H1 (cell line): ENCODE results near the gene DCAF8L2. TPM values are rescaled to one million over a fixed set of nuclear protein-coding genes. Genes with fewer than 3 reads are reported as not detected.

Source experiments
- CTCF ChIA-PET: fragments of 300-600 bp; sonication (Branson Sonifier 250); formaldehyde crosslinking; loops from one replicate; lab custom pipeline; 2021; ENCODE audit not compliant: partially characterized antibody; lab: Charles Lee
- POLR2A ChIA-PET: fragments of 300-600 bp; sonication (Branson Sonifier 250); formaldehyde crosslinking; loops from one replicate; lab custom pipeline; 2021; ENCODE audit warnings: inconsistent platforms; ENCODE audit not compliant: partially characterized antibody; lab: Charles Lee
- DNase-seq, 2 experiments: peaks; one replicate each; pipeline versions ENCODE4 v3.0.0 to v3.0.0-alpha.2; 2010 to 2022; ENCODE audit warnings: low spot score in 2 of 2, low read depth in 1 of 2, mixed read lengths in 1 of 2
- FAIRE-seq: peaks from 2 replicates; lab custom pipeline; 2011; peaks lifted over from hg19 to GRCh38; lab: Jason Lieb, UNC
- H2AFZ ChIP-seq: 2 replicates; pipeline ENCODE4 v1.8.1; 2012; ENCODE audit warnings: low read length, inconsistent platforms
- H2AK5ac ChIP-seq: 2 replicates; pipeline ENCODE4 v1.6.1; 2013; ENCODE audit warnings: low read depth, low read length
- H2BK120ac ChIP-seq: replicated peaks from 2 replicates; pipeline ENCODE3; 2013; ENCODE audit warnings: low read depth, low read length, inconsistent platforms
- H2BK12ac ChIP-seq: 2 replicates; pipeline ENCODE4 v1.6.1; 2013; ENCODE audit warnings: low read depth, low read length
- H2BK15ac ChIP-seq: 2 replicates; pipeline ENCODE4 v1.6.1; 2013; ENCODE audit warnings: low read length
- H2BK20ac ChIP-seq: 2 replicates; pipeline ENCODE4 v1.6.1; 2013; ENCODE audit warnings: low read length
- H2BK5ac ChIP-seq: 2 replicates; pipeline ENCODE4 v1.6.1; 2013; ENCODE audit warnings: low read depth, low read length
- H3K14ac ChIP-seq: 2 replicates; pipeline ENCODE4 v1.6.1; 2013; ENCODE audit warnings: inconsistent platforms; ENCODE audit not compliant: insufficient read length
- H3K18ac ChIP-seq: 2 replicates; pipeline ENCODE4 v1.6.1; 2013; ENCODE audit warnings: low read length; ENCODE audit errors: extremely low read depth
- H3K23ac ChIP-seq: 2 replicates; pipeline ENCODE4 v1.6.1; 2013; ENCODE audit warnings: inconsistent platforms; ENCODE audit not compliant: insufficient read length
- H3K23me2 ChIP-seq: 2 replicates; pipeline ENCODE4 v1.6.1; 2013; ENCODE audit warnings: low read depth, low read length
- H3K27ac ChIP-seq: 2 replicates; pipeline ENCODE4 v1.6.1; 2011; ENCODE audit warnings: low read depth, low read length, inconsistent platforms
- H3K27me3 ChIP-seq, 4 experiments: replicated peaks in 1 of 4; 1 replicate in 1 of 4; 2 replicates in 3 of 4; pipeline versions ENCODE4 v1.6.1 to v1.8.1; 2011 to 2013; ENCODE audit warnings: low read length in 3 of 4, mild to moderate bottlenecking in 3 of 4, inconsistent platforms in 2 of 4, mixed read lengths in 2 of 4, moderate library complexity in 1 of 4; ENCODE audit not compliant: control insufficient read depth in 3 of 4, insufficient read depth in 3 of 4; ENCODE audit errors: extremely low read depth in 1 of 4
- H3K36me3 ChIP-seq, 4 experiments: 2 replicates each; pipeline versions ENCODE4 v1.6.1 to v1.8.1; 2011 to 2013; ENCODE audit warnings: mild to moderate bottlenecking in 4 of 4, low read length in 3 of 4, moderate library complexity in 2 of 4, control low read depth in 1 of 4, inconsistent platforms in 1 of 4; ENCODE audit not compliant: insufficient read depth in 4 of 4, control insufficient read depth in 2 of 4
- H3K4ac ChIP-seq: replicated peaks from 2 replicates; pipeline ENCODE3; 2013; ENCODE audit warnings: low read length, low read depth, mixed read lengths, inconsistent platforms; ENCODE audit not compliant: insufficient read length
- H3K4me1 ChIP-seq, 4 experiments: replicated peaks in 1 of 4; 1 replicate in 1 of 4; 2 replicates in 3 of 4; pipeline versions ENCODE4 v1.6.1 to v1.8.1; 2011 to 2013; ENCODE audit warnings: low read length in 3 of 4, inconsistent platforms in 2 of 4, mixed read lengths in 1 of 4; ENCODE audit not compliant: insufficient read depth in 4 of 4, control insufficient read depth in 3 of 4
- H3K4me2 ChIP-seq, 2 experiments: 2 replicates each; pipeline versions ENCODE4 v1.6.1 to v1.8.1; 2011 to 2013; ENCODE audit warnings: low read depth in 2 of 2, low read length in 2 of 2, control low read depth in 1 of 2, inconsistent platforms in 1 of 2, mild to moderate bottlenecking in 1 of 2; ENCODE audit not compliant: insufficient read depth in 1 of 2
- H3K4me3 ChIP-seq, 4 experiments: fragments of 200-600, 300-600 bp in 1 of 4; sonication (generic), shearing (Covaris generic), sonication (Bioruptor Twin) in 1 of 4; 2 replicates each; pipeline versions ENCODE4 v1.5.1 to v1.8.1; 2011 to 2016; ENCODE audit warnings: low read length in 4 of 4, low read depth in 3 of 4, control low read depth in 2 of 4, inconsistent platforms in 2 of 4, mild to moderate bottlenecking in 2 of 4, mixed read lengths in 1 of 4, moderate library complexity in 1 of 4; ENCODE audit not compliant: insufficient read depth in 2 of 4; ENCODE audit errors: extremely low read depth in 1 of 4
- H3K56ac ChIP-seq: replicated peaks from 2 replicates; pipeline ENCODE3; 2013; ENCODE audit warnings: low read depth, mild to moderate bottlenecking, mixed read lengths, low read length, inconsistent platforms; ENCODE audit not compliant: insufficient read length
- H3K79me1 ChIP-seq: 2 replicates; pipeline ENCODE4 v1.6.1; 2013; ENCODE audit warnings: low read depth, low read length, control low read depth
- H3K79me2 ChIP-seq, 2 experiments: 2 replicates each; pipeline versions ENCODE4 v1.6.1 to v1.8.1; 2012 to 2013; ENCODE audit warnings: low read length in 2 of 2, mild to moderate bottlenecking in 2 of 2, inconsistent platforms in 1 of 2; ENCODE audit not compliant: insufficient read depth in 2 of 2, control insufficient read depth in 1 of 2
- H3K9ac ChIP-seq, 4 experiments: replicated peaks in 1 of 4; 1 replicate in 1 of 4; 2 replicates in 3 of 4; pipeline versions ENCODE4 v1.6.1 to v1.8.1; 2011 to 2013; ENCODE audit warnings: low read depth in 3 of 4, low read length in 3 of 4, control low read depth in 2 of 4, mild to moderate bottlenecking in 2 of 4, moderate library complexity in 2 of 4, inconsistent platforms in 1 of 4; ENCODE audit errors: extremely low read depth in 1 of 4
- H3K9me3 ChIP-seq, 2 experiments: 2 replicates each; pipeline versions ENCODE4 v1.6.1 to v1.8.1; 2012 to 2013; ENCODE audit warnings: mild to moderate bottlenecking in 2 of 2, moderate library complexity in 2 of 2, control low read depth in 1 of 2, inconsistent platforms in 1 of 2, low read depth in 1 of 2, low read length in 1 of 2, mixed read lengths in 1 of 2; ENCODE audit not compliant: insufficient read depth in 2 of 2
- H4K20me1 ChIP-seq, 2 experiments: replicated peaks in 1 of 2; 2 replicates each; pipeline versions ENCODE3 to v1.8.1; 2011 to 2013; ENCODE audit warnings: inconsistent platforms in 2 of 2, low read length in 2 of 2, mild to moderate bottlenecking in 1 of 2; ENCODE audit not compliant: insufficient read depth in 2 of 2, control insufficient read depth in 1 of 2
- H4K5ac ChIP-seq: 2 replicates; pipeline ENCODE4 v1.6.1; 2013; ENCODE audit warnings: low read length, low read depth, mixed read lengths, inconsistent platforms; ENCODE audit not compliant: insufficient read length
- H4K8ac ChIP-seq: 2 replicates; pipeline ENCODE4 v1.8.0; 2013; ENCODE audit warnings: mild to moderate bottlenecking, moderate library complexity, low read length, inconsistent platforms; ENCODE audit not compliant: insufficient read depth; ENCODE audit errors: extremely low read depth
- H4K91ac ChIP-seq: replicated peaks from 2 replicates; pipeline ENCODE3; 2013; ENCODE audit warnings: low read length, mixed read lengths, inconsistent platforms; ENCODE audit not compliant: insufficient read length
- CREB1 ChIP-seq: IDR thresholded peaks from 2 replicates; pipeline ENCODE4 v1.6.1; 2012; ENCODE audit warnings: inconsistent platforms
- EP300 ChIP-seq, 2 experiments: IDR thresholded peaks; 1 replicate in 1 of 2; 2 replicates in 1 of 2; pipeline ENCODE4 v1.6.1; 2011 to 2012; ENCODE audit warnings: low read depth in 2 of 2, low read length in 2 of 2, mild to moderate bottlenecking in 2 of 2, borderline replicate concordance in 1 of 2, inconsistent platforms in 1 of 2, moderate library complexity in 1 of 2
- EZH2 ChIP-seq: fragments of 200-600 bp; sonication (generic); IDR thresholded peaks from 2 replicates; pipeline ENCODE4 v1.7.1; 2012; ENCODE audit warnings: low read depth, mild to moderate bottlenecking, moderate library complexity, low read length, inconsistent platforms; ENCODE audit not compliant: severe bottlenecking
- KDM5A ChIP-seq: fragments of 200-600 bp; IDR thresholded peaks from 2 replicates; pipeline ENCODE4 v1.7.1; 2012; ENCODE audit warnings: mild to moderate bottlenecking, low read length, inconsistent platforms, mixed read lengths
- POU5F1 ChIP-seq: IDR thresholded peaks from 2 replicates; pipeline ENCODE4 v1.6.1; 2011; ENCODE audit warnings: low read depth, mild to moderate bottlenecking, low read length, moderate library complexity
- SP2 ChIP-seq: IDR thresholded peaks from 2 replicates; pipeline ENCODE4 v1.6.1; 2012; ENCODE audit warnings: mild to moderate bottlenecking, low read length, inconsistent platforms
- WGBS, 2 experiments: shearing (Covaris generic) in 1 of 2; methylation state at CpG; one replicate each; pipeline versions ENCODE4 v1.1.6 to v1.1.7; 2013 to 2015; ENCODE audit warnings: low lambda C conversion rate in 2 of 2, mixed read lengths in 2 of 2, inconsistent platforms in 1 of 2, low coverage in 1 of 2, missing lambda C conversion rate in 1 of 2; ENCODE audit not compliant: insufficient replicate concordance in 2 of 2, insufficient coverage in 1 of 2, insufficient read length in 1 of 2; ENCODE audit errors: extremely low coverage in 1 of 2, missing lambda C conversion rate in 1 of 2; 5-methylcytosine and 5-hydroxymethylcytosine counted together
- polyA plus RNA-seq, 7 experiments: library from polyadenylated mRNA; depleted of rRNA in 3 of 7; stranded (reverse) in 5 of 7; unstranded in 2 of 7; fragments of >200 nt in 5 of 7; fragments of 200-250 nt in 2 of 7; gene quantifications; 1 replicate in 5 of 7; 2 replicates in 1 of 7; 4 replicates in 1 of 7; pipeline versions ENCODE4 v1.2.1 to v1.2.3, GENCODE V29; 2011 to 2013; ENCODE audit warnings: missing spikeins in 2 of 7, mixed read lengths in 2 of 7
- total RNA-seq: library from RNA; stranded (reverse); fragmentation: NEBNext Ultra II Directional; extraction: Animal tissue kit (Norgen Biotek cat#: 25700); gene quantifications from 2 replicates; pipeline ENCODE4 v1.2.1, GENCODE V29; 2021

DCAF8L2 gene
- total and polyA plus RNA-seq, 2 of the 8 experiments (the other 6 are each of a cell fraction or from before 2014, with no cell fraction given), result not detected

DNA sequence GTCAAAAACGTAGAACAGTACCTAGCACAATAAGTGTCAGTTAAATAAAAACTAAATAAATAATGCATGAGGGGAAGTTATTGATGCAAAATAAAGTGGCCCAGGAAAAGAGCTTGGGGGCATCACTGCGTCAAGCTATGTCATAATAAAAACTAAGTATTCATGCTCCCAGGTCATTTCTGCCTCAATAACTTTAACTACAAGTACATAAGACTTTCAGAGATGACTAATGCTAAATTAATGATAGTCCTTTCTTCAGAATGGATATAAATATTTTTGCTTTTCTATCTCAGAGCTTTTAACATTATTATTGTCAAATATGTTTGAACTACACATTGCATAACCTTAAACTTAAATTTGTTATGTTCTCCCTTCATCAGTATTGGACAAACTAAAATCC is 125.5 kb downstream of the DCAF8L2 start:
- no peak overlapping the region for H2BK5ac ChIP-seq
- no peak overlapping the region for H3K9ac ChIP-seq
- POLR2A ChIA-PET, result no interaction called here
- no peak for DNase-seq
- H3K4ac ChIP-seq, result no peak overlapping the region
- TF ChIP-seq SP2, result no peak
- TF ChIP-seq EZH2, result no peak
- no peak for TF ChIP-seq POU5F1
- no peak for TF ChIP-seq EP300 (IDR thresholded peaks at IDR 0.05; ENCODE audit: borderline replicate concordance in 1 of 2, low read depth in 2 of 2, low read length in 2 of 2)
- no peak for TF ChIP-seq CREB1
- no peak for TF ChIP-seq KDM5A
- TF ChIP-seq, all 59 proteins: peak for 0
- no peak for FAIRE-seq
- Histone ChIP-seq H3K9me3 (no peaks in the 10 kb centered on the region), H2BK20ac (no peak overlapping the region), H4K20me1 (no peaks in the 10 kb centered on the region), H4K5ac (no peak overlapping the region), H2BK120ac (no peak overlapping the region), H3K23ac (no peak overlapping the region), H3K4me1 (no peaks in the 10 kb centered on the region), H3K27me3 (no peaks in the 10 kb centered on the region), H3K36me3 (no peaks in the 10 kb centered on the region), H2AK5ac (no peak overlapping the region), H3K23me2 (no peaks in the 10 kb centered on the region), H2AFZ (no peak overlapping the region), H2BK12ac (no peak overlapping the region), H4K91ac (no peak overlapping the region), H2BK15ac (no peak overlapping the region), H3K56ac (no peak overlapping the region), H3K27ac (no peak overlapping the region), H4K8ac (no peak overlapping the region), H3K18ac (no peak overlapping the region), H3K79me2 (no peaks in the 10 kb centered on the region), H3K14ac (no peak overlapping the region), H3K79me1 (no peaks in the 10 kb centered on the region), H3K4me2 (no peak overlapping the region), H3K4me3 (no peak overlapping the region)
- WGBS, 2 experiments, result 84% methylated on average over 2 of the region's 2 CpGs; no CpG with 5 or more reads in 1 of the 2 experiments
- CTCF ChIA-PET, result no interaction called here
